Endothelial cell of umbilical vein (primary cell): ENCODE data around the gene UFSP1. TPM values are rescaled to one million over a fixed set of nuclear protein-coding genes. Genes with fewer than 3 reads are reported as not detected.

Experiments used
- BruUV-seq: library from RNA; stranded (reverse); fragments of 400-500 nt; replicated peaks from 2 replicates; lab custom pipeline; 2021; lab: Mats Ljungman, UMichigan
- CTCF ChIA-PET: fragments of 300-600, 350-600 bp; sonication (Branson Sonifier 250); formaldehyde crosslinking; loops from one replicate; lab custom pipeline; 2021; ENCODE audit warnings: antibody characterized with exemption, inconsistent platforms; lab: Charles Lee
- POLR2A ChIA-PET: fragments of 300-600, 350-600 bp; sonication (Branson Sonifier 250); formaldehyde crosslinking; loops from one replicate; lab custom pipeline; 2021; ENCODE audit warnings: antibody characterized with exemption, inconsistent platforms; lab: Charles Lee
- DNase-seq: peaks from one replicate; pipeline ENCODE4 v3.0.0-alpha.2; 2011; ENCODE audit warnings: low read depth, low spot score
- FAIRE-seq: peaks from 2 replicates; lab custom pipeline; 2011; peaks lifted over from hg19 to GRCh38; lab: Jason Lieb, UNC
- H2AFZ ChIP-seq: 2 replicates; pipeline ENCODE4 v1.6.0; 2012; ENCODE audit warnings: low read depth, low read length, control low read depth, inconsistent platforms
- H3K27ac ChIP-seq: 2 replicates; pipeline ENCODE4 v1.5.1; 2011; ENCODE audit warnings: low read depth, mild to moderate bottlenecking, control low read depth, low read length, moderate library complexity; ENCODE audit not compliant: insufficient read depth
- H3K27me3 ChIP-seq, 2 experiments: 2 replicates each; pipeline versions ENCODE4 v1.6.0 to v1.6.1; 2011; ENCODE audit warnings: low read length in 2 of 2, mixed read lengths in 1 of 2; ENCODE audit not compliant: control insufficient read depth in 2 of 2, insufficient read depth in 2 of 2
- H3K36me3 ChIP-seq, 2 experiments: 2 replicates in 1 of 2; 3 replicates in 1 of 2; pipeline ENCODE4 v1.5.1; 2011; ENCODE audit warnings: low read length in 2 of 2, mild to moderate bottlenecking in 1 of 2, moderate library complexity in 1 of 2; ENCODE audit not compliant: control insufficient read depth in 2 of 2, insufficient read depth in 2 of 2; ENCODE audit errors: extremely low read depth in 1 of 2
- H3K4me1 ChIP-seq: 3 replicates; pipeline ENCODE4 v1.5.1; 2011; ENCODE audit warnings: mild to moderate bottlenecking, low read length; ENCODE audit not compliant: control insufficient read depth, insufficient read depth; ENCODE audit errors: extremely low read depth
- H3K4me2 ChIP-seq: 2 replicates; pipeline ENCODE4 v1.6.1; 2011; ENCODE audit warnings: low read length, control low read depth, mixed read lengths; ENCODE audit not compliant: insufficient read depth
- H3K4me3 ChIP-seq, 3 experiments: fragments of 200-600 bp in 1 of 3; sonication (generic), shearing (Covaris generic) in 1 of 3; replicated peaks in 1 of 3; 2 replicates each; pipeline ENCODE4 v1.5.1; 2011 to 2016; ENCODE audit warnings: control low read depth in 3 of 3, low read length in 3 of 3, mild to moderate bottlenecking in 2 of 3, inconsistent platforms in 1 of 3, low read depth in 1 of 3, moderate library complexity in 1 of 3; ENCODE audit not compliant: insufficient read depth in 1 of 3
- H3K79me2 ChIP-seq: 2 replicates; pipeline ENCODE4 v1.6.0; 2012; ENCODE audit warnings: low read length, inconsistent platforms; ENCODE audit not compliant: control insufficient read depth, insufficient read depth
- H3K9ac ChIP-seq: replicated peaks from 2 replicates; pipeline ENCODE3; 2011; ENCODE audit warnings: low read length, control low read depth; ENCODE audit not compliant: insufficient read depth; ENCODE audit errors: extremely low read depth
- H3K9me1 ChIP-seq: replicated peaks from 3 replicates; pipeline ENCODE4 v1.6.0; 2011; ENCODE audit warnings: mild to moderate bottlenecking, low read length; ENCODE audit not compliant: control insufficient read depth, insufficient read depth; ENCODE audit errors: extremely low read depth
- H3K9me3 ChIP-seq: replicated peaks from 2 replicates; pipeline ENCODE4 v1.5.1; 2012; ENCODE audit warnings: low read length, inconsistent platforms; ENCODE audit not compliant: control insufficient read depth, insufficient read depth
- H4K20me1 ChIP-seq: replicated peaks from 2 replicates; pipeline ENCODE3; 2011; ENCODE audit warnings: mild to moderate bottlenecking, low read length; ENCODE audit not compliant: control insufficient read depth, insufficient read depth; ENCODE audit errors: extremely low read depth
- CTCF ChIP-seq, 2 donors: IDR thresholded peaks; 1 replicate in 1 of 2; 2 replicates in 1 of 2; pipeline ENCODE4 v1.5.1; 2011; ENCODE audit warnings: low read length in 2 of 2, mild to moderate bottlenecking in 2 of 2, moderate library complexity in 2 of 2, control low read depth in 1 of 2, inconsistent platforms in 1 of 2, low read depth in 1 of 2; ENCODE audit not compliant: insufficient read depth in 1 of 2; ENCODE audit errors: extremely low read depth in 1 of 2
- EZH2 ChIP-seq: IDR thresholded peaks from 2 replicates; pipeline ENCODE4 v1.6.1; 2012; ENCODE audit warnings: borderline replicate concordance, low read depth, mild to moderate bottlenecking, moderate library complexity, low read length, inconsistent platforms; ENCODE audit not compliant: severe bottlenecking
- FOS ChIP-seq: IDR thresholded peaks from 2 replicates; pipeline ENCODE4 v1.6.1; 2011; ENCODE audit warnings: mild to moderate bottlenecking, low read length, moderate library complexity, borderline replicate concordance; ENCODE audit not compliant: insufficient read depth
- GATA2 ChIP-seq: IDR thresholded peaks from 2 replicates; pipeline ENCODE4 v1.7.0; 2011; ENCODE audit warnings: low read depth, mild to moderate bottlenecking, moderate library complexity, mixed read lengths, low read length; ENCODE audit not compliant: insufficient read length, insufficient read depth
- JUN ChIP-seq: IDR thresholded peaks from 2 replicates; pipeline ENCODE4 v1.6.1; 2011; ENCODE audit warnings: borderline replicate concordance, low read depth; ENCODE audit not compliant: insufficient read length, insufficient read depth
- MAX ChIP-seq: IDR thresholded peaks from 2 replicates; pipeline ENCODE4 v1.6.1; 2011; ENCODE audit not compliant: insufficient read depth, insufficient read length
- MYC ChIP-seq: IDR thresholded peaks from one replicate; pipeline ENCODE4 v1.6.1; 2011; ENCODE audit warnings: mild to moderate bottlenecking, low read depth, low read length
- POLR2A ChIP-seq: IDR thresholded peaks from 2 replicates; pipeline ENCODE4 v1.6.1; 2012; ENCODE audit warnings: low read depth, mild to moderate bottlenecking, control low read depth, low read length
- POLR2AphosphoS5 ChIP-seq: IDR thresholded peaks from 2 replicates; pipeline ENCODE4 v1.6.1; 2012; ENCODE audit warnings: low read depth, mild to moderate bottlenecking, control low read depth, low read length, moderate library complexity; ENCODE audit not compliant: insufficient read depth
- dilution Hi-C: fragments of 300-500 bp; cut with MboI; formaldehyde crosslinking; loops from one replicate; pipeline ENCODE4 v1.15.0; 2019; ENCODE audit warnings: low sequenced_read_pairs; ENCODE audit not compliant: extremely low pct_ligation_motif_present
- intact Hi-C: fragments of 100-400 bp; cut with micrococcal nuclease; formaldehyde crosslinking; loops from one replicate; pipeline ENCODE4 v1.10.0; 2022
- polyA plus RNA-seq, 4 experiments: library from polyadenylated mRNA; depleted of rRNA in 3 of 4; stranded (reverse) in 3 of 4; unstranded in 1 of 4; fragments of >200 nt; gene quantifications; 2 replicates each; pipeline versions ENCODE4 v1.2.1 to v1.2.3, GENCODE V29; 2011 to 2012; ENCODE audit warnings: missing spikeins in 1 of 4
- total RNA-seq: library from RNA; stranded (reverse); gene quantifications from 2 replicates; pipeline ENCODE4 v1.2.3, GENCODE V29; 2021

UFSP1 gene
- total and polyA plus RNA-seq, 2 donors (not counting 3 experiments of a cell fraction or from before 2014, with no cell fraction given): 0.84 to 0.93 TPM

GRCh38 chr7:100908512-100908911, 19.0 kb upstream of the UFSP1 start:
- Histone ChIP-seq H3K27me3 (no peaks in the 10 kb centered on the region), H3K9me3 (no peaks in the 10 kb centered on the region), H3K36me3 (no peaks in the 10 kb centered on the region), H3K27ac (no peak overlapping the region), H3K9ac (no peak overlapping the region), H3K79me2 (no peaks in the 10 kb centered on the region), H2AFZ (no peak overlapping the region), H3K4me1 (no peaks in the 10 kb centered on the region), H3K4me3 (no peak overlapping the region), H4K20me1 (no peaks in the 10 kb centered on the region), H3K4me2 (no peak overlapping the region), H3K9me1 (no peaks in the 10 kb centered on the region)
- FAIRE-seq: no peak
- dilution Hi-C loops (no loop called here), intact Hi-C loops (no loop called here)
- POLR2A ChIA-PET: no interaction called here
- DNase-seq: no peak
- TF ChIP-seq POLR2A (no peak), FOS (no peak), CTCF (IDR thresholded peaks at IDR 0.05; ENCODE audit: extremely low read depth in 1 of 2, insufficient read depth in 1 of 2, low read depth in 1 of 2, low read length in 2 of 2) (no peak), POLR2AphosphoS5 (no peak), GATA2 (no peak), JUN (no peak), MAX (no peak), EZH2 (no peak), MYC (no peak)
- CTCF ChIA-PET: no interaction called here
- no TSS peak for BruUV-seq
